Measurements from ENCODE around the gene MRPS22.
"Not testable (repeated sequence)": the region's sequence is repeated elsewhere in the genome, so short reads cannot be mapped to it uniquely, and the experiment has no call there.

The MRPS22 gene

GRCh38 chr3:139396707-139397106 is 52.9 kb downstream of the MRPS22 start:
- DNase-seq (ENCODE audit: low spot score), result no peak

GRCh38 chr3:139401155-139401554 is 57.3 kb downstream of the MRPS22 start:
- not testable (repeated sequence) for DNase-seq (ENCODE audit: low spot score)

Data from hematopoietic multipotent progenitor cell treated with erythropoietin and hydrocortisone succinate and interleukin-3 and kit ligand, for 15 days (in vitro differentiated cells).